Mesenchymal stem cell (in vitro differentiated cells and primary cell): ENCODE results near the gene SPAG8.
A peak's percentile ranks its signal among the peaks of the same experiment; 100 is the strongest.

ENCODE experiments used
- DNase-seq: peaks from one replicate; pipeline ENCODE4 v3.0.0-alpha.2; 2013
- H2AFZ ChIP-seq: one replicate; pipeline ENCODE4 v1.6.1; 2013; ENCODE audit warnings: low read depth, mild to moderate bottlenecking, control low read depth, inconsistent platforms, low read length, moderate library complexity
- H2AK5ac ChIP-seq: 2 replicates; pipeline ENCODE4 v1.6.1; 2013; ENCODE audit warnings: low read length, moderate library complexity, mild to moderate bottlenecking, inconsistent platforms; ENCODE audit not compliant: severe bottlenecking
- H2BK120ac ChIP-seq: one replicate; pipeline ENCODE4 v1.6.1; 2013; ENCODE audit warnings: low read depth, mild to moderate bottlenecking, inconsistent platforms, low read length, moderate library complexity
- H2BK12ac ChIP-seq, 2 experiments: one replicate each; pipeline ENCODE4 v1.6.1; 2013; ENCODE audit warnings: inconsistent platforms in 2 of 2, low read length in 2 of 2, mild to moderate bottlenecking in 2 of 2, moderate library complexity in 2 of 2, control low read depth in 1 of 2
- H2BK15ac ChIP-seq: one replicate; pipeline ENCODE4 v1.6.1; 2013; ENCODE audit warnings: mild to moderate bottlenecking, low read depth, inconsistent platforms; ENCODE audit not compliant: poor library complexity, severe bottlenecking
- H2BK5ac ChIP-seq: 2 replicates; pipeline ENCODE4 v1.6.1; 2013; ENCODE audit warnings: low read depth, mild to moderate bottlenecking, low read length, control low read depth, inconsistent platforms; ENCODE audit not compliant: poor library complexity, severe bottlenecking
- H3K14ac ChIP-seq, 2 experiments: one replicate each; pipeline ENCODE4 v1.6.1; 2013; ENCODE audit warnings: inconsistent platforms in 2 of 2, low read length in 2 of 2, control low read depth in 1 of 2, mild to moderate bottlenecking in 1 of 2, moderate library complexity in 1 of 2
- H3K18ac ChIP-seq, 2 experiments: one replicate each; pipeline ENCODE4 v1.6.1; 2013; ENCODE audit warnings: inconsistent platforms in 2 of 2, low read length in 2 of 2, control low read depth in 1 of 2, low read depth in 1 of 2, mild to moderate bottlenecking in 1 of 2
- H3K23ac ChIP-seq, 2 experiments: one replicate each; pipeline ENCODE4 v1.6.1; 2013; ENCODE audit warnings: inconsistent platforms in 2 of 2, low read length in 2 of 2, mild to moderate bottlenecking in 2 of 2, moderate library complexity in 2 of 2, control low read depth in 1 of 2
- H3K27ac ChIP-seq: 2 replicates; pipeline ENCODE4 v1.5.1; 2013; ENCODE audit warnings: mild to moderate bottlenecking, moderate library complexity, low read length, control low read depth, inconsistent platforms; ENCODE audit not compliant: poor library complexity, severe bottlenecking
- H3K27me3 ChIP-seq, 2 experiments: 2 replicates each; pipeline versions ENCODE4 v1.6.1 to v1.7.0; 2013; ENCODE audit warnings: low read length in 2 of 2, mild to moderate bottlenecking in 2 of 2, moderate library complexity in 2 of 2, control low read depth in 1 of 2, inconsistent platforms in 1 of 2; ENCODE audit not compliant: control insufficient read depth in 1 of 2, insufficient read depth in 1 of 2
- H3K36me3 ChIP-seq, 2 experiments: 2 replicates each; pipeline versions ENCODE4 v1.6.1 to v1.7.0; 2013; ENCODE audit warnings: low read length in 2 of 2, control low read depth in 1 of 2, inconsistent platforms in 1 of 2, low read depth in 1 of 2, mild to moderate bottlenecking in 1 of 2; ENCODE audit not compliant: insufficient read depth in 2 of 2, control insufficient read depth in 1 of 2
- H3K4ac ChIP-seq, 2 experiments: one replicate each; pipeline ENCODE4 v1.6.1; 2013; ENCODE audit warnings: inconsistent platforms in 2 of 2, low read length in 2 of 2, mild to moderate bottlenecking in 2 of 2, moderate library complexity in 2 of 2, control low read depth in 1 of 2, low read depth in 1 of 2
- H3K4me1 ChIP-seq: 2 replicates; pipeline ENCODE4 v1.6.1; 2013; ENCODE audit warnings: low read depth, low read length, control low read depth; ENCODE audit not compliant: control insufficient read depth, insufficient read depth
- H3K4me2 ChIP-seq: 2 replicates; pipeline ENCODE4 v1.6.1; 2013; ENCODE audit warnings: low read length, mild to moderate bottlenecking, inconsistent platforms; ENCODE audit not compliant: poor library complexity, severe bottlenecking
- H3K4me3 ChIP-seq, 2 experiments: 2 replicates each; pipeline versions ENCODE4 v1.5.1 to v1.7.0; 2013; ENCODE audit warnings: low read length in 2 of 2, mild to moderate bottlenecking in 2 of 2, control low read depth in 1 of 2, low read depth in 1 of 2; ENCODE audit not compliant: insufficient read depth in 1 of 2
- H3K79me1 ChIP-seq: replicated peaks from 2 replicates; pipeline ENCODE4 v1.6.1; 2013; ENCODE audit warnings: mild to moderate bottlenecking, control low read depth, low read length, inconsistent platforms; ENCODE audit not compliant: poor library complexity, severe bottlenecking
- H3K9ac ChIP-seq: 2 replicates; pipeline ENCODE4 v1.7.0; 2013; ENCODE audit warnings: mild to moderate bottlenecking, low read length, moderate library complexity
- H3K9me3 ChIP-seq: 2 replicates; pipeline ENCODE4 v1.7.0; 2013; ENCODE audit warnings: mild to moderate bottlenecking, low read length; ENCODE audit not compliant: control insufficient read depth
- H4K8ac ChIP-seq: one replicate; pipeline ENCODE4 v1.6.1; 2013; ENCODE audit warnings: inconsistent platforms, mild to moderate bottlenecking, low read length, moderate library complexity
- H4K91ac ChIP-seq: one replicate; pipeline ENCODE4 v1.6.1; 2013; ENCODE audit warnings: mild to moderate bottlenecking, low read length, inconsistent platforms
- WGBS: methylation state at CpG from one replicate; pipeline ENCODE4 v1.1.7; 2013; ENCODE audit warnings: mixed read lengths; 5-methylcytosine and 5-hydroxymethylcytosine counted together

Gene SPAG8

DNA sequence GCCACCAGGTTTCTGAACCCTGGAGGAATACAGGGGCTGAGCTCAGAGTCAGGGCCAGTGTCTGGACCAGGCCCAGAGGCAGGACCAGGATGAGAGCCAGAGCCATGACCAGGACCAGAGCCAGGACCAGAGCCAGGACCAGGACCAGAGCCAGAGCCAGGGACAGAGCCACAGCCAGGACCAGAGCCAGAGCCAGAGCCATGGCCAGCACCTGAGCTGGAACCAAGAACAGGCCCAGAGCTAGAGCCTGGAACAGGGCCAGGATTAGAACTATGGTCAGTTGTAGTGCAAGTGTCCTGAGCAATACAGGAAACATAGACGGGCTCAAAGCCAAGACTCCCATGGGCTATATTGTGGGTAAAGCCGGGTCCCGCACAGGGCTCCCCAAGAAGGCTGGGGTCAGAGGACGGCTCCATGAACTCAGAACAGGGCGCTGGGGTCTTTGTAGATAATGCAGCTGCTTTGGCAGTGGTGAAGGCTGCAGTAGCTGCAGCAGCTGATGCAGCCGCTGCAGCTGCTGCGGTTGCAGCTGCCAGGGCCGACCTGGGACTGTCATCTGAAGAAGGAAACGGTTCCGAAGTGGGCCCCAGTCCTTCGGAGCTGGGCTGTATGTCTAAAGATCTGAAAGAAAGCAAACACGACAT is 559 bp downstream of the SPAG8 start:
- H3K4me1 ChIP-seq, result peaks cover 13% of the 10 kb centered on the region
- no peak overlapping the region for H3K27ac ChIP-seq
- no peak overlapping the region for H4K91ac ChIP-seq
- H2BK120ac ChIP-seq, result no peak overlapping the region
- peaks cover 9% of the 10 kb centered on the region for H3K79me1 ChIP-seq
- H2AFZ ChIP-seq, result peak overlapping the region; percentile 44
- no peak overlapping the region for H3K23ac ChIP-seq
- H2BK15ac ChIP-seq, result no peak overlapping the region
- no peak overlapping the region for H4K8ac ChIP-seq
- no peak overlapping the region for H3K14ac ChIP-seq
- no peaks in the 10 kb centered on the region for H3K27me3 ChIP-seq
- H3K18ac ChIP-seq, result no peak overlapping the region
- peak overlapping the region; percentile 53 to 81 for H3K4me3 ChIP-seq
- H2BK12ac ChIP-seq, result no peak overlapping the region
- DNase-seq, result no peak
- no peak overlapping the region for H3K4ac ChIP-seq
- no peak overlapping the region for H2BK5ac ChIP-seq
- H2AK5ac ChIP-seq, result no peak overlapping the region
- no peaks in the 10 kb centered on the region for H3K9me3 ChIP-seq
- peak overlapping the region; percentile 85 for H3K9ac ChIP-seq
- peaks cover 31 to 36% of the 10 kb centered on the region in 2 experiments for H3K36me3 ChIP-seq
- 35% methylated on average over 12 of the region's 12 CpGs for WGBS
- peak overlapping the region; percentile 75 for H3K4me2 ChIP-seq

DNA sequence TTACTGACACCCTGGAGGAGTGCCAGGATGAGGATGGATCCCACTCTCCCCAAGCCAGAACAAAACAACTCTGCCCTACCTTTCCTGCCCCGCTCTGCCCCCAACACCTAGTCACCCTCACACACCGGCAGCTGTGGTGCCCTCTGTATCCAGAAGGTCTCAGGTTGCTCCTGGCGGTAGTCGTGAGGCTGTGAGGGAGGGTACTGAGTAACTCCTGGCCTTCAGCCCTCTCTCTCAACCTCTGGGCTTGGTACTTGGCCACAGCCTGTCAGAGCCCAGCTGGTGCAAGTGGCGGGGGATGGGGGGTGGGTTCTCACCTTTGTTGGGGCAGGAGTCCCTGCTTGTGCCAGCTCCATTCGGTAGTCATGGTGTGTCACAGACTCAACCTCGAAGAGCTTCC is 1.9 kb downstream of the SPAG8 start:
- Histone ChIP-seq H3K79me1 (peaks cover 9% of the 10 kb centered on the region), H3K4me2 (no peak overlapping the region), H3K27ac (no peak overlapping the region), H3K9ac (no peak overlapping the region), H2BK15ac (no peak overlapping the region), H2BK120ac (no peak overlapping the region), H4K8ac (no peak overlapping the region), H3K4ac (no peak overlapping the region), H3K23ac (no peak overlapping the region), H3K36me3 (peaks cover 44 to 50% of the 10 kb centered on the region in 2 experiments), H4K91ac (no peak overlapping the region), H2AFZ (no peak overlapping the region), H3K18ac (no peak overlapping the region), H2BK5ac (no peak overlapping the region), H3K14ac (no peak overlapping the region), H3K27me3 (no peaks in the 10 kb centered on the region), H3K4me1 (peaks cover 13% of the 10 kb centered on the region), H2AK5ac (no peak overlapping the region), H3K4me3 (no peak overlapping the region), H3K9me3 (no peaks in the 10 kb centered on the region), H2BK12ac (no peak overlapping the region)
- 88% methylated on average over 2 of the region's 7 CpGs for WGBS
- no peak for DNase-seq

DNA sequence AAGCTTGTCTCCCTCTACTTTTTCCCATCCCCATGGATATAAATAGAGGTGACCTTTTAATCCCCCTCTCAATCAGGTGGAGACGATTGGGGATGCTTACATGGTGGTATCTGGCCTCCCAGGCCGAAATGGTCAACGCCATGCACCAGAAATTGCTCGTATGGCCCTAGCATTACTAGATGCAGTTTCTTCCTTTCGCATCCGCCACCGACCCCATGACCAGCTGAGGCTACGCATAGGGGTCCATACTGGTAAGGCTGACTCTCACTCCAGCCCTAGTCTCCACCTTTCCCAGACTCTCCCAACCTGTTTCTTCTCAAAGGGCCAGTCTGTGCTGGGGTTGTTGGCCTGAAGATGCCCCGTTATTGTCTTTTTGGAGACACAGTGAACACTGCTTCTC is 3.6 kb downstream of the SPAG8 start:
- Histone ChIP-seq H3K79me1 (peaks cover 4% of the 10 kb centered on the region), H3K14ac (no peak overlapping the region), H3K4me3 (no peak overlapping the region), H3K23ac (no peak overlapping the region), H2BK12ac (no peak overlapping the region), H3K4ac (no peak overlapping the region), H2BK5ac (no peak overlapping the region), H2AFZ (no peak overlapping the region), H3K18ac (no peak overlapping the region), H2BK15ac (no peak overlapping the region), H3K9ac (no peak overlapping the region), H3K27ac (no peak overlapping the region), H4K8ac (no peak overlapping the region), H2BK120ac (no peak overlapping the region), H4K91ac (no peak overlapping the region), H3K4me2 (no peak overlapping the region), H3K4me1 (peaks cover 10% of the 10 kb centered on the region), H2AK5ac (no peak overlapping the region), H3K36me3 (peaks cover 44 to 62% of the 10 kb centered on the region in 2 experiments), H3K9me3 (no peaks in the 10 kb centered on the region), H3K27me3 (no peaks in the 10 kb centered on the region)
- WGBS, result 92% methylated on average over 9 of the region's 9 CpGs
- DNase-seq, result no peak

DNA sequence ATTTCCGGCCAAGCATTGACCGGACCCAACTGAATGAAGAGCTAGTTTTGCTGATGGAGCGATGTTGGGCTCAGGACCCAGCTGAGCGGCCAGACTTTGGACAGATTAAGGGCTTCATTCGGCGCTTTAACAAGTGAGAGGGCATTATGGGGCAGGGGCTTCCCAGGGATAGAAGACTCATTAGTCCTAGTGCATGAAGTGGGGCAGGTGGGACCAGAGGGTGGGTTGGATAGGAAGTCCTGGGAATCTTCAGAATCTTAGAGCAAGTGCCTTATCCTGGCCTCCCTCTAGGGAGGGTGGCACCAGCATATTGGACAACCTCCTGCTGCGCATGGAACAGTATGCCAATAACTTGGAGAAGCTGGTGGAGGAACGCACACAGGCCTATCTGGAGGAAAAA is 6.0 kb downstream of the SPAG8 start:
- no peak for DNase-seq
- Histone ChIP-seq H2AFZ (no peak overlapping the region), H2BK15ac (no peak overlapping the region), H3K9ac (no peak overlapping the region), H2AK5ac (no peak overlapping the region), H3K9me3 (no peaks in the 10 kb centered on the region), H4K91ac (no peak overlapping the region), H3K4me3 (no peak overlapping the region), H3K27me3 (no peaks in the 10 kb centered on the region), H2BK12ac (no peak overlapping the region), H3K23ac (no peak overlapping the region), H2BK120ac (no peak overlapping the region), H3K36me3 (peaks cover 53 to 83% of the 10 kb centered on the region in 2 experiments), H4K8ac (no peak overlapping the region), H3K14ac (no peak overlapping the region), H3K18ac (no peak overlapping the region), H3K4me1 (no peaks in the 10 kb centered on the region), H3K4ac (no peak overlapping the region), H2BK5ac (no peak overlapping the region), H3K79me1 (no peaks in the 10 kb centered on the region), H3K4me2 (no peak overlapping the region), H3K27ac (no peak overlapping the region)
- WGBS, result 99% methylated on average over 8 of the region's 8 CpGs
